Stomach (tissue), 9 donors: ENCODE measurements around the gene NDC1. TPM values are rescaled to one million over a fixed set of nuclear protein-coding genes. Genes with fewer than 3 reads are reported as not detected.
A peak's percentile ranks its signal among the peaks of the same experiment; 100 is the strongest.

Experiments
- DNase-seq, 2 donors: peaks; one replicate each; pipeline versions ENCODE4 v3.0.0 to v3.0.0-alpha.2; 2013 to 2019
- H3K27ac ChIP-seq, 5 donors: fragments of 200-600 bp in 4 of 5; sonication (generic) in 4 of 5; one replicate each; pipeline ENCODE4 v1.5.1; 2013 to 2019; ENCODE audit warnings: mild to moderate bottlenecking in 1 of 5, moderate library complexity in 1 of 5
- H3K27me3 ChIP-seq, 3 donors: fragments of 200-600 bp; sonication (generic); one replicate each; pipeline ENCODE4 v1.5.1; 2017 to 2019; ENCODE audit warnings: mixed run types in 1 of 3
- H3K36me3 ChIP-seq, 4 donors: fragments of 200-600 bp; sonication (generic); 1 replicate in 3 of 4; 2 replicates in 1 of 4; pipeline ENCODE4 v1.5.1; 2016 to 2019
- H3K4me1 ChIP-seq, 4 donors: fragments of 200-600 bp; sonication (generic); one replicate each; pipeline ENCODE4 v1.5.1; 2016 to 2019
- H3K4me3 ChIP-seq, 4 donors: fragments of 200-600 bp; sonication (generic) in 3 of 4; one replicate each; pipeline ENCODE4 v1.5.1; 2016 to 2019; ENCODE audit warnings: mild to moderate bottlenecking in 1 of 4
- H3K9me3 ChIP-seq, 4 donors: fragments of 200-600 bp; sonication (generic); one replicate each; pipeline ENCODE4 v1.5.1; 2016 to 2019
- EP300 ChIP-seq: sonication (generic); formaldehyde crosslinking; IDR thresholded peaks from one replicate; pipeline ENCODE4 v1.6.1; 2017; ENCODE audit warnings: antibody characterized with exemption
- POLR2A ChIP-seq, 4 donors: fragments of 450-650 bp; IDR thresholded peaks; one replicate each; pipeline ENCODE4 v1.6.1; 2016; ENCODE audit warnings: antibody characterized with exemption in 4 of 4, control low read depth in 2 of 4, mild to moderate bottlenecking in 1 of 4, moderate library complexity in 1 of 4
- POLR2AphosphoS5 ChIP-seq, 3 donors: sonication (generic); formaldehyde crosslinking; IDR thresholded peaks; one replicate each; pipeline ENCODE4 v1.6.1; 2016; ENCODE audit warnings: antibody characterized with exemption in 3 of 3
- WGBS, 5 donors: extraction: QIAGEN DNeasy Blood & Tissue Kit in 3 of 5; methylation state at CpG; one replicate each; pipeline versions ENCODE4 v1.1.5 to v1.1.7; 2013 to 2018; 5-methylcytosine and 5-hydroxymethylcytosine counted together
- intact Hi-C: fragments of 100-400 bp; cut with DNase I; formaldehyde crosslinking; loops from one replicate; pipeline ENCODE4 v1.15.1; 2023; ENCODE audit warnings: low total_unique reads
- polyA plus RNA-seq, 3 donors: library from polyadenylated mRNA; stranded (reverse); fragments of 200-250 nt; gene quantifications; one replicate each; pipeline ENCODE4 v1.2.3, GENCODE V29; 2013
- total RNA-seq, 5 donors: library from RNA; depleted of rRNA; stranded (reverse); fragments of >200 nt; gene quantifications; one replicate each; pipeline versions ENCODE4 v1.1.0 to v1.2.3, GENCODE V29; 2014 to 2016
- TF ChIP-seq, protein P1 (sequence below), 7 experiments: fragments of 450-650 bp in 4 of 7; fragments of 200-600 bp in 3 of 7; sonication (generic) in 3 of 7; IDR thresholded peaks; one replicate each; pipeline ENCODE4 v1.5.1; 2016 to 2019; ENCODE audit warnings: antibody characterized with exemption in 7 of 7, control low read depth in 2 of 7, mild to moderate bottlenecking in 1 of 7
- donor health status: healthy with polysubstance abuse.
- donor health status: Bipolar disorder and iron deficiency.
- donor health status: healthy.

Gene NDC1
- total and polyA plus RNA-seq, 8 donors: 2.6 to 46.9 (median 7.7) TPM

DNA sequence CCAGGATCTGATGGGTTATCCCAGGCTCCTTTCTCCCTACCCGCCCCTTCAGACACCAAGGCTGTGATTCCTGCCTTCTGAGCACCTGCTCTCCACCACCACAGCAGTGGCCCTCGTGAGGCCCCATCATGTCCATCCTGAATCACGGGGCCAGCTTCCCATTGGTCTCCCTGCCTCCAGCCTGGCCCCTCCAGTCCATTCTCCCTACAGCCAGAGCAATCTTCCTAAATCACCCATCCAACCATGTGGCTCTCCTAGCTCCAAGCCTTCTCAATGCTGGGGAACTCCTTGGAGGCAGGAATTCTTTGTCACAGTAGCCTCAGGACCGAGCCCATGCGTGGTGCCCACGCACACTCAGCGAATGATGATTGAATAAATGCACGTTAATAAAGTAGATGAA, 90.3 kb downstream of the NDC1 start:
- Histone ChIP-seq H3K4me1 (no peaks in the 10 kb centered on the region), H3K36me3 (no peaks in the 10 kb centered on the region), H3K27ac (no peak overlapping the region), H3K27me3 (peaks cover 0 to 13% (median 0%) of the 10 kb centered on the region in 3 donors), H3K9me3 (peaks cover 0 to 4% (median 0%) of the 10 kb centered on the region in 4 donors), H3K4me3 (no peak overlapping the region)
- WGBS, 5 donors: 80 to 92% (median 91%) methylated on average over 8 of the region's 8 CpGs
- TF ChIP-seq EP300 (no peak), POLR2AphosphoS5 (IDR thresholded peaks at IDR 0.05) (no peak), POLR2A (IDR thresholded peaks at IDR 0.05) (no peak)
- TF ChIP-seq, protein P1, sequence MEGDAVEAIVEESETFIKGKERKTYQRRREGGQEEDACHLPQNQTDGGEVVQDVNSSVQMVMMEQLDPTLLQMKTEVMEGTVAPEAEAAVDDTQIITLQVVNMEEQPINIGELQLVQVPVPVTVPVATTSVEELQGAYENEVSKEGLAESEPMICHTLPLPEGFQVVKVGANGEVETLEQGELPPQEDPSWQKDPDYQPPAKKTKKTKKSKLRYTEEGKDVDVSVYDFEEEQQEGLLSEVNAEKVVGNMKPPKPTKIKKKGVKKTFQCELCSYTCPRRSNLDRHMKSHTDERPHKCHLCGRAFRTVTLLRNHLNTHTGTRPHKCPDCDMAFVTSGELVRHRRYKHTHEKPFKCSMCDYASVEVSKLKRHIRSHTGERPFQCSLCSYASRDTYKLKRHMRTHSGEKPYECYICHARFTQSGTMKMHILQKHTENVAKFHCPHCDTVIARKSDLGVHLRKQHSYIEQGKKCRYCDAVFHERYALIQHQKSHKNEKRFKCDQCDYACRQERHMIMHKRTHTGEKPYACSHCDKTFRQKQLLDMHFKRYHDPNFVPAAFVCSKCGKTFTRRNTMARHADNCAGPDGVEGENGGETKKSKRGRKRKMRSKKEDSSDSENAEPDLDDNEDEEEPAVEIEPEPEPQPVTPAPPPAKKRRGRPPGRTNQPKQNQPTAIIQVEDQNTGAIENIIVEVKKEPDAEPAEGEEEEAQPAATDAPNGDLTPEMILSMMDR (IDR thresholded peaks at IDR 0.05): no peak
- intact Hi-C loops: no loop called here
- DNase-seq: no peak

GRCh38 chr1:53740621-53741105, 97.4 kb downstream of the NDC1 start:
- TF ChIP-seq POLR2A (IDR thresholded peaks at IDR 0.05) (no peak), EP300 (no peak), POLR2AphosphoS5 (IDR thresholded peaks at IDR 0.05) (no peak)
- TF ChIP-seq, protein P1 (IDR thresholded peaks at IDR 0.05): no peak
- WGBS, 5 donors: 39 to 60% (median 52%) methylated on average over 8 of the region's 8 CpGs
- intact Hi-C loops: no loop called here
- peaks cover 4 to 85% (median 35%) of the 10 kb centered on the region in 3 donors for H3K27me3 ChIP-seq
- no peak overlapping the region for H3K4me3 ChIP-seq
- DNase-seq: no peak
- H3K9me3 ChIP-seq: peaks cover 0 to 9% (median 0%) of the 10 kb centered on the region in 4 donors
- H3K4me1 ChIP-seq: peaks cover 19 to 26% (median 25%) of the 10 kb centered on the region in 4 donors
- H3K36me3 ChIP-seq: no peaks in the 10 kb centered on the region
- H3K27ac ChIP-seq: no peak overlapping the region

- Histone ChIP-seq H3K9me3 (peaks cover 0 to 9% (median 0%) of the 10 kb centered on the region in 4 donors), H3K4me1 (peaks cover 19 to 26% (median 25%) of the 10 kb centered on the region in 4 donors), H3K36me3 (no peaks in the 10 kb centered on the region), H3K4me3 (peak within 1 kb of the TSS; percentile 58 to 65 (median 62)), H3K27me3 (peaks cover 4 to 86% (median 35%) of the 10 kb centered on the region in 3 donors), H3K27ac (peak within 1 kb of the TSS in 4 of 5 donors; percentile 44 to 71 (median 60))
- WGBS, 5 donors: 0 to 1% (median 1%) methylated on average over 9 to 73 of the region's 73 CpGs
- DNase-seq: peak; percentile 77 to 95
- TF ChIP-seq POLR2AphosphoS5 (IDR thresholded peaks at IDR 0.05) (no peak), POLR2A (IDR thresholded peaks at IDR 0.05) (no peak)
- TF ChIP-seq, protein P1 (IDR thresholded peaks at IDR 0.05): no peak
- intact Hi-C loops: no loop called here
Measured at GRCh38 chr1:53739109-53739681, 98.9 kb downstream of the NDC1 start, which contains the start of gene GLIS1. Gene GLIS1, minus strand, starts transcription at chr1:53739164. Its CDS starts 1,100 bp downstream, at chr1:53738064.

DNA sequence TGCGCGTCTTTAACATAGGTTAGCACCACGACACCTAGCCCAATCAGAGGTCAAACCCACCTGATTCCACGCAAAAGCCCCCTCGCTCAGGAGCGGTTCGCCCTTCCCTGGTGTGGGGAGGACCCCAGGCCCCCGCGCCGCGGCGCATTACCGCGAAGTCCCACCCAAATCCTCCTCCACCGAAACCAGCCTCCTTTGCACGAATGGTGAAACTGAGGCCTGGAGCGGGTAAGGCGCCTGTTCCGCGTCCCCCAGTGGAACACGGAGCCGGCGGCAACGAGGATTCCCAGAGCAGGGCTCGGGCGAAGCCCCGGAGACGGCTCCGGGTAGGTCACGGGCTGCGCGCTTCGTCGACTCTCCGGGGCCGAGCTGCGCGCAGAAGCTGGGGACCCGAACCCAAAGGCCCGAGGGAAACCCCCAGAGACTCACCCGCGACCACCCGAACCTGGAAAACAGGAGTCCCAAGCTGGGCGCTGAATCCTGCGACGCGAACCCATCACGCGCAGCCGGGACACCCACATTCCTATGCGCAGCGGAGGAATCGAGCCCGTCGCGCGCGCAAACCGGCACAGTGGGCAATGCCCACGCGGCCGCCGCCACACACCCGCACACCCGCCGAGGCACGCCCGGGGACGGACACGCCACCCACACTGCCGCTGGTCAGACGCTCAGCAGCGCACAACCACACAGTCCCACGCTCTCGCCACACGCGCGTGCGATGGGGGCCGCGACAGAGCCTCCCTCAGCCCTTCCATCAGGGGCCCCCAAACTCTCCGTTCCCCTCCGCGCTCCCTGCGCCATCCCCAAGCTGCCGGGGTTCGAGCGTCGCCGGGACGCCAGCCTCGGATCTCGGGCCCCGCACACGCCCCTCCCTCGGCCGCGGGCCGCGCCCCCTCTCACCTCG, 99.6 kb downstream of the NDC1 start:
- DNase-seq: peak in 1 of 2 donors; percentile 31
- TF ChIP-seq, protein P1 (IDR thresholded peaks at IDR 0.05): no peak
- no peak for TF ChIP-seq POLR2AphosphoS5 (IDR thresholded peaks at IDR 0.05)
- TF ChIP-seq POLR2A (IDR thresholded peaks at IDR 0.05): no peak
- no peak for TF ChIP-seq EP300
- H3K4me1 ChIP-seq: peaks cover 19 to 26% (median 25%) of the 10 kb centered on the region in 4 donors
- peak overlapping the region in 2 of 5 donors; percentile 33 to 49 for H3K27ac ChIP-seq
- H3K36me3 ChIP-seq: no peaks in the 10 kb centered on the region
- H3K9me3 ChIP-seq: peaks cover 0 to 9% (median 0%) of the 10 kb centered on the region in 4 donors
- H3K27me3 ChIP-seq: peaks cover 4 to 85% (median 35%) of the 10 kb centered on the region in 3 donors
- intact Hi-C loops: no loop called here
- WGBS, 5 donors: 2 to 3% (median 2%) methylated on average over 27 to 101 of the region's 101 CpGs
- peak overlapping the region; percentile 58 to 65 (median 62) for H3K4me3 ChIP-seq
